GM19193 (cell line): ENCODE results near the gene KREMEN2.

Source experiments
- POLR2A ChIP-seq: IDR thresholded peaks from 4 replicates; pipeline ENCODE4 v1.6.1; 2011; ENCODE audit not compliant: insufficient read depth, insufficient read length; ENCODE audit errors: extremely low read depth

KREMEN2 gene

GRCh38 chr16:2979669-2980226, 15.7 kb downstream of the KREMEN2 start:
- no peak for TF ChIP-seq POLR2A

DNA sequence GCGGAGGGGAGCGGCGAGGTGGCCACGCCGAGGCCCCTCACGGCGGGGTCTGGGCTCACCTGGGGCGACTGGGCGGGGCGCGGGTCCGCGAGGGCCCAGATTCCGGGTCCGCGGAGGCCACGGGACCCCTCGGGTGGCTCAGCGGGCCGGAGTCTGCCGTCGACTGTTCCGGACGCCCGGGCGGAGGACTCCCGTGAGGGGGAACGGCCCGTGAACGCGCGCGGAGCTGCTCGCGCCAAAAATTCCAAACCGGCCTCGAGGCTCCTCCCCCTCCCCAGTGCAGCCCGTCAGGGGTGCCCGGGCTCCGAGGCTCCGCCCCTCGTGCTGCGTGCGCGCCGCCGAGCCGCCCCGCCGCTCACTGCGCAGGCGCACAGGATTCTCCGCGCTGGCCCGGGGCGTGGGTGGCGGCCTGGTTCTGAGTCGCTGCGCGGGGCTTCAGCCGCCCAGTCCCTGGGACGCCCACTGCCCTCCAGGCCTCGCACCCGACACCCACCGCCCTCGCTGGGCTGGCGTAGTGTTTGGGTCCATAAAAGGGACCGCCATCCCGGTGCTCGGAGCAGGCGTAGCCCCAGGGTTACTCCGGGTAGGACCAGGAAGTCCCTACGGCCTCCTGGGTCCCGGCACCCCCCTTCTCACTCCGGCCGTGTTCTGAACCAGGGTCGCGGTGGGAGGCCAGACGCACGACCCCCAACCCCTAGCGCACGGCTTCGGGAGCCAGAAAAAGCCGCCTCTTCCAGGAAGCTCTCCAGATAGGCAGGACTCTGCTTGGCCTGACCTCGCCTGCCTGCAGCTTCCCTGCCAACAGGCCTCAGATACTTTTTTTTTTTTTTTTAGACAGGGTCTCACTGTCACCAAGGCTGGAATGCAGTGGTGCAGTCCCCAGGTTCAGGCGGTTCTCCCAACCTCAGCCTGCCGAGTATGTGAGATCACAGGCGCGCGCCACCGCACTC, 16.4 kb downstream of the KREMEN2 start, which contains the start of gene PKMYT1:
TSS of gene PKMYT1 (minus strand) at position 220 of the 950 bp plus-strand sequence. CDS start 789 bp downstream, outside the sequence.
- TF ChIP-seq POLR2A: peak; percentile 92

DNA sequence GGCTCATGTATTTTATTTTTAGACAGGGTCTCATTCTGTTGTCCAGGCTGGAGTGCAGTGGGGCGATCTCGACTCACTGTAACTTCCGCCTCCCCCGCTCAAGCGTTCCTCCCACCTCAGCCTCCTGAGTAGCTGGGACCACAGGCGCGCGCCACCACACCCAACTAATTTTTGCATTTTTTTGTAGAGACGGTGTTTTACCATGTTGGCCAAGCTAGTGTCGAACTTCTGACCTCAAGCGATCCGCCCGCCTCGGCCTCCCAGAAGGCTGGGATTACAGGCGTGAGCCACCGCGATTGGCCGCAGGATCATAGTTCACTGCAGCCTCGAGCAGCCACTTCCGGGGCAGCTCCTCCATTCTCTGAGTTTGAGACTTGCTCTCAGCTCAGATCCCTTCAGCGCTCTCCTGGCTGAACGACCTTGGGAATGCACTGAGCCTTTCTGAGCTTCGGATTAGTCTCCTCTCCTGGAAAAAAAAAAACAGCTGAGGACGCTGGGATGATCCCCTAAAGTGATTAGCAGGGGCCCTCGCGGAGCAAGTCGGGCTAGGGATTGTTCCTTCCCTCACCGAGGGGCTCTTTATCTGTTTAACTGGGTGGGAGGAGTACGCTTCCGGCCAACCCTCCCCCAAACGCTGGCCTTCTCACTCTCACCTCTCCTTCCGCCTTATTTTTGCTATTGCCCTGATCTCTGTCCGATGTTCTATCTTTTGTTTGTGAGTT, 17.3 kb downstream of the KREMEN2 start:
- TF ChIP-seq POLR2A: no peak

- no peak for TF ChIP-seq POLR2A
These were observed 17.8 kb downstream of the KREMEN2 start for GRCh38 chr16:2981899-2982250.

DNA sequence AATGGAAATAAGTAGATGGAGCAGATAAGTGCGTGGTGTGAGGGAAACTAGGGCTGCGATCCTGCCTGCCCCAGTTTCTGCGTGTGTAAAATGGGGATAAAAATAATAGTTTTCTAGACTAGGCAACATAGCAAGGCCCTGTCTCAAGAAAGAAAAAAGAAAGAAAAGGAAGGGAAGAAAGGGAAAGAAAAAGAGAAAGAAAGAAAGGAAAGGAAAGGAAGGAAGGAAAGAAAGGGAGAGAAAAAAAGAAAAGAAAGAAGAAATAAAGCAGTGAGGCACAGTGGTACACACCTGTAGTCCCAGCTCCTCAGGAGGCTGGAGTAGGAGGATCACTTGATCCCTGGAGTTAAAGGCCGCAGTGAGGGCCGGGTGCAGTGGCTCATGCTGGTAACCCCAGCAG, 18.3 kb downstream of the KREMEN2 start:
- TF ChIP-seq POLR2A: no peak

GRCh38 chr16:2983706-2984136, 19.6 kb downstream of the KREMEN2 start:
- TF ChIP-seq POLR2A: no peak

- no peak for TF ChIP-seq POLR2A
These were observed 21.4 kb downstream of the KREMEN2 start for GRCh38 chr16:2985462-2985861.

DNA sequence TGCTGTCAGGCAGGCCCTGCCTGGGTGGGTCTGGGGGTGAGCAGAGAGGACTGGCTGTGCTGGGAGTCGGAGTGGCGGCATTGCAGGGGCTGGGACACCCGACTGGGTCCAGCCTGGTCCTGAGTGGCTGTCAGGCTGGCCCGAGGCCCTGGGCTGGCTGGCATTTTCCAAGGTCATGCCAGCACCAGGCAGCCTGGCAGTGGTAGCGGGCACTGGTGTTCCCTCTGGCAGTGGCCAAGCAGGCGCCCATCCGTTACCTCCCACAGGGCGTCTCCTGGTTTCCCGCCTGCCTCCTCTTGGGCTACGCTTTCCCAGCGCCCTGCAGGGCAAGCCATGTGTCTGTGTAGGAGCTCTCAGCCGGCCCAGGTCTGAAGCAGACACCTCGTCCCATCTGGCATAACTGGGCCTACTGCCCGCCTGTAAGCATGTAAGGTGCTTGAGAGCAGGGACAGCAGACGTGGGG, 21.8 kb downstream of the KREMEN2 start:
- TF ChIP-seq POLR2A: no peak

DNA sequence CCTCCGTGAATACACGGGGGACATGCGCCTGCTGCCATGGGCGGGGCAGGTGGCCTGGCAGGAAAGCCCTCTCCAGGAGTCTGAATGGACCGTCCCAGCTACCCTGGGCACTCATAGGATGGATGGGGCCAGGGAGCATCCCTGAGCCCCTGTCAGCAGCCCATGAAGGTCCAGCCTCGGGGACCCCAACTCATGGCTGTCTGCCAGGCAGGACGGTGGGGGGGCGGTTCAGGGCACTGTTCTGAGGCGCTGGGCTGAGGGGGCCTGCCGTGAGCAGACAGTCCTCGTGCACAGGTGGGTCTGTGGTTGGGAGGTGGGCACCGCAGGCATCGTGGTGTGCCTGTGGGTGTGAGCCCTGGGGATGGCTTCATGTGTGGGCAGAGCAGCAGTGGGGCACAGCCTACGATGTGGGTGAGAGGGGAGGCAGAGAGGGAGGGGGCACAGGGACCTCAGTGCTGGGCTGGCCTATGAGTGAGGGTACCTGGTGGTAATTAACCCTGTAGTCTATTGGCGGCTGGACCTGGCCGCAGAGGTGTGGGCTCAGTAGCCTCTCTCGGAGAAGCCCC, 22.6 kb downstream of the KREMEN2 start:
- no peak for TF ChIP-seq POLR2A

GRCh38 chr16:2987286-2987685, 23.2 kb downstream of the KREMEN2 start:
- no peak for TF ChIP-seq POLR2A

GRCh38 chr16:2987833-2988232, 23.8 kb downstream of the KREMEN2 start:
- TF ChIP-seq POLR2A: no peak

GRCh38 chr16:2988590-2989099, 24.6 kb downstream of the KREMEN2 start:
- no peak for TF ChIP-seq POLR2A

DNA sequence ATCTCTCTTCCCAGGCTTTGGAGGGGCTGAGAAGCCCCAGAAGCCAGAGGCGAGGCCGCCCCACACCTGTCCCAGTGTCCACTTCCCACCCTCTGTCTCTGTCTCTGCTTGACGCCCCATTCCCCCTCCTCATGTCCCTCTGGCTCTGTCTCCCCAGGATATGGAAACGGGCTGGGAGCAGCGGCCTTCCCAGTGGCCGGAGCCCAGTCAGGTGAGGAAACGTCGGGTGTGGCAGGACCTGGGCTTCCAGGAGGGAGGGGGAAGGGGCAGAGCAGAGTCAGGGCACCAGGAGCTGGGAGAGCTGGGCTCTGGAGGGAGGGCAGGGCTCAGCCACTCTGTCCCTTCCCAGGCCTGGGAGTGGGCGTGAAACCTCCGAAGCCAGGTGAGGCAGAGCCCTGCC, 26.8 kb downstream of the KREMEN2 start:
- no peak for TF ChIP-seq POLR2A

GRCh38 chr16:2991566-2992261, 27.6 kb downstream of the KREMEN2 start:
- TF ChIP-seq POLR2A: no peak
